HG03571 (cell line): ENCODE results near the gene NBPF3.
"Not testable (repeated sequence)": the region's sequence is repeated elsewhere in the genome, so short reads cannot be mapped to it uniquely, and the experiment has no call there.

Experiments
- ATAC-seq: cut with Tn5 transposase; IDR thresholded peaks from one replicate; pipeline ENCODE4 v1.9.1; 2021; ENCODE audit not compliant: unreplicated experiment

Gene NBPF3

GRCh38 chr1:21439721-21440629 lies at the start of gene NBPF3:
TSS of gene NBPF3 (plus strand) at chr1:21440137. CDS start at chr1:21445087, 4,950 bp downstream.
- peak; percentile 93 for ATAC-seq

- ATAC-seq: no peak
These were observed 48.4 kb upstream of the NBPF3 start for GRCh38 chr1:21391497-21391896.

GRCh38 chr1:21392587-21393263 lies 47.2 kb upstream of the NBPF3 start:
- ATAC-seq: no peak

- ATAC-seq: no peak
These were observed 43.4 kb upstream of the NBPF3 start for GRCh38 chr1:21396516-21396915.

GRCh38 chr1:21397813-21398188 lies 42.1 kb upstream of the NBPF3 start:
- ATAC-seq: no peak

GRCh38 chr1:21401726-21402346 lies 38.1 kb upstream of the NBPF3 start:
- not testable (repeated sequence) for ATAC-seq

- no peak for ATAC-seq
These were observed 33.3 kb upstream of the NBPF3 start for GRCh38 chr1:21406659-21407058.

- ATAC-seq: not testable (repeated sequence)
These were observed 30.0 kb upstream of the NBPF3 start for GRCh38 chr1:21409897-21410296.

GRCh38 chr1:21414015-21414414 lies 25.9 kb upstream of the NBPF3 start:
- ATAC-seq: no peak

GRCh38 chr1:21420378-21420777 lies 19.6 kb upstream of the NBPF3 start:
- not testable (repeated sequence) for ATAC-seq

GRCh38 chr1:21421307-21421706 lies 18.6 kb upstream of the NBPF3 start:
- ATAC-seq: not testable (repeated sequence)

- ATAC-seq: not testable (repeated sequence)
These were observed 12.0 kb upstream of the NBPF3 start for GRCh38 chr1:21427798-21428480.

- not testable (repeated sequence) for ATAC-seq
These were observed 11.4 kb upstream of the NBPF3 start for GRCh38 chr1:21428481-21429073.

- not testable (repeated sequence) for ATAC-seq
These were observed 10.7 kb upstream of the NBPF3 start for GRCh38 chr1:21429210-21429609.

- not testable (repeated sequence) for ATAC-seq
These were observed 9.1 kb upstream of the NBPF3 start for GRCh38 chr1:21430875-21431274.

GRCh38 chr1:21434394-21434793 lies 5.5 kb upstream of the NBPF3 start:
- no peak for ATAC-seq

- no peak for ATAC-seq
These were observed 4.1 kb upstream of the NBPF3 start for GRCh38 chr1:21435646-21436487.

GRCh38 chr1:21436488-21437340 lies 3.2 kb upstream of the NBPF3 start:
- no peak for ATAC-seq

- ATAC-seq: no peak
These were observed 2.6 kb upstream of the NBPF3 start for GRCh38 chr1:21437341-21437640.
